ENCODE data around the gene OPCML.

The OPCML gene

DNA sequence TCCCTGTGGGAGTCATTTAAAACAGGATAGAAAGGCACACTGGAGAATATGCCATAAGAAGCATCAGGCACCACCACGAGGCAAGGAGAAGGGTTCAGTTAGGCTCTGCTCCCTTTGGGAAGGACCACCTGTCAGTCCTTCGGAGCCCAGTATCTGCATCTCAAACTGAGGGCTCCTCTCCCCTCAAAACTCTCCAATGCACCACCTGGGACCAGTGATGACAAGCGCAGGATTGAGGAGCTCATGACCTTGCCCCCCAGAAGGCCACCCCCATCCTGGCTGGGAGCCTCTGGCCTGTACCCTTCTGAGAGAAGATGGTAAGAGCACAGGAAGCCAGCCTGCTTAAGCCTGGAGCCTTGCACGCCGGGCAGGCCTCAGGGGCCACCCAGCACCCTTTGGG is 39.4 kb downstream of the OPCML start:
- Histone ChIP-seq H3K9me3 (ENCODE audit: control insufficient read depth, low read length) (no peaks in the 10 kb centered on the region), H3K4me1 (ENCODE audit: control insufficient read depth, insufficient read depth, low read length) (no peaks in the 10 kb centered on the region), H3K27me3 (ENCODE audit: control insufficient read depth, insufficient read depth, low read length, poor library complexity, severe bottlenecking) (no peaks in the 10 kb centered on the region), H3K4me3 (ENCODE audit: insufficient read depth, low read depth, low read length) (no peak overlapping the region), H3K27ac (ENCODE audit: insufficient read depth, low read depth, low read length, poor library complexity, severe bottlenecking) (no peak overlapping the region), H3K36me3 (ENCODE audit: control insufficient read depth, insufficient read depth, low read length) (no peaks in the 10 kb centered on the region)
- 73 to 74% methylated on average over 5 of the region's 5 CpGs for WGBS, 2 experiments

DNA sequence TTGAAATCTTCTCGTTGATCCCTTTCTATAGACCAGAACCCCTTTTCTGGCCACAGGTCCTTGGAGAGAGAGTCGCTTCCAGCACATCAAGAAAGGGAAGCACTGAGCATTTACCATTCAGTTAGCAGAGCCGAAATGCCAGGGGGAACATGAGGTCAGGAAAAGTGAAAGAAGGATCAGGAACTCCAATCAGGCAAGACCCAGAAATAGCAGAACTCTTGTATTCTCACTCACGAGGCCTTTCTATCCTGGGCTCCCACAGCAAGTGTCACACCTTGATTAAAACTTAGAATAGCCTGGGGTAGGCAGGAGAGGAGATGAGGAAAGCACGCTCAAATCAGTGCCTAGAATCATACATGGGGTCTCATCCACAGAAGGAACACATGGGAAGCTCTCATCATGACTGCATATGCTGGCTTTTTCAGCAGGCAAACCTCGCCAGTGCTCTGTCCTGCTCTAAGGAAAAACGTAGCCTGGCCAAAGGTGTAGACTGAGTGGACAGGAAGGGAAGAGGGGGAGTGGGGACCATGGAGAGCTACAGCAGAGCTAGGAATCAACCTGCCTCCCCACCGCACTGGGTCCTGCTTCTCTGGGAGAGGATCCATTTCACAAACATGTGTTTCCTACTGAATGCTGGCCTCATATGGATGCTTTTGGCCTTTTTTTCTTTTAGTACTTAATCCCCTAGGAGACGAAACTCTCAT is 40.5 kb downstream of the OPCML start:
- H3K4me3 ChIP-seq (ENCODE audit: insufficient read depth, low read depth, low read length), result no peak overlapping the region
- no peaks in the 10 kb centered on the region for H3K4me1 ChIP-seq (ENCODE audit: control insufficient read depth, insufficient read depth, low read length)
- 84 to 87% methylated on average over 9 of the region's 9 CpGs for WGBS, 2 experiments
- no peaks in the 10 kb centered on the region for H3K9me3 ChIP-seq (ENCODE audit: control insufficient read depth, low read length)
- H3K36me3 ChIP-seq (ENCODE audit: control insufficient read depth, insufficient read depth, low read length), result no peaks in the 10 kb centered on the region
- no peak overlapping the region for H3K27ac ChIP-seq (ENCODE audit: insufficient read depth, low read depth, low read length, poor library complexity, severe bottlenecking)
- H3K27me3 ChIP-seq (ENCODE audit: control insufficient read depth, insufficient read depth, low read length, poor library complexity, severe bottlenecking), result no peaks in the 10 kb centered on the region

DNA sequence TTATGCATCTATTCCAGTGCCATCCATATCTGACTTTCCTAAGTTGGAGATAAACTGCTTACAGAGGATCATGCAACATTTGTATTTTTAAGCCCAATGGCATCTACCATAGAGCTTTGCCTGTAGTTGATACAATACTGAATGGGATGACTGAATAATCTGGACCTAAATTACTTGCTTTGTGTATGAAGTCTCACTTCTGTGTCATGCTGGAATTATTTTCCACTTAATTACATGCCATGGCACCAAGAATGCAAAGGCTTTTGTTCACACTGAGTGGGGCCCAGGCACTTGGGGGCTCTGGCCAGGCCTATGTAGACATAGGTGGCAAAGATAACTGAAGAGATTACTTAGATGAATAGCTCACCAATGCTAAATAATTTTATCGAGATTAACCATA is 51.6 kb downstream of the OPCML start:
- Histone ChIP-seq H3K27me3 (ENCODE audit: control insufficient read depth, insufficient read depth, low read length, poor library complexity, severe bottlenecking) (no peaks in the 10 kb centered on the region), H3K4me1 (ENCODE audit: control insufficient read depth, insufficient read depth, low read length) (no peaks in the 10 kb centered on the region), H3K36me3 (ENCODE audit: control insufficient read depth, insufficient read depth, low read length) (no peaks in the 10 kb centered on the region), H3K9me3 (ENCODE audit: control insufficient read depth, low read length) (no peaks in the 10 kb centered on the region), H3K27ac (ENCODE audit: insufficient read depth, low read depth, low read length, poor library complexity, severe bottlenecking) (no peak overlapping the region), H3K4me3 (ENCODE audit: insufficient read depth, low read depth, low read length) (no peak overlapping the region)
- WGBS, 2 experiments, result 100% methylated on average over 1 of the region's 1 CpG

DNA sequence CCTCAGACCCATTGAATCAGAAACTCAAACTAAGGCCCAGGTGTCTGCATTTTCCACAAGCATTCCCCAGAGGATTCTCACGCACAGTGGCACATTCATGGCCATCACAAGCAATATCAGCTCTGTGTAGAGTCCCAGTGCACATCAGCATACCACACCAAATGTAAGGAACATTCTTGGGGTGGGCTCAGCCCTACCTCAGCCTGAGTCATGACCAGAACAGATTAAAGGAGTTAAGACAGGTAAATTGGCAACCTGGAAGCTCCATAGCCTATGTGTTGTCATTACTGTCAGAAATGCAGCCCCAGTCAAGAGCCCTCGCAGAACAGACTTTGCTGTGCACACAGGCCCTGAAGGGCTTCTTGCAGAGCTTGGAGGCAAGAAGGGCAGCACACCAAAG is 53.1 kb downstream of the OPCML start:
- Histone ChIP-seq H3K4me1 (ENCODE audit: control insufficient read depth, insufficient read depth, low read length) (no peaks in the 10 kb centered on the region), H3K36me3 (ENCODE audit: control insufficient read depth, insufficient read depth, low read length) (no peaks in the 10 kb centered on the region), H3K4me3 (ENCODE audit: insufficient read depth, low read depth, low read length) (no peak overlapping the region), H3K27ac (ENCODE audit: insufficient read depth, low read depth, low read length, poor library complexity, severe bottlenecking) (no peak overlapping the region), H3K27me3 (ENCODE audit: control insufficient read depth, insufficient read depth, low read length, poor library complexity, severe bottlenecking) (no peaks in the 10 kb centered on the region), H3K9me3 (ENCODE audit: control insufficient read depth, low read length) (no peaks in the 10 kb centered on the region)
- 96 to 97% methylated on average over 2 of the region's 2 CpGs for WGBS, 2 experiments

DNA sequence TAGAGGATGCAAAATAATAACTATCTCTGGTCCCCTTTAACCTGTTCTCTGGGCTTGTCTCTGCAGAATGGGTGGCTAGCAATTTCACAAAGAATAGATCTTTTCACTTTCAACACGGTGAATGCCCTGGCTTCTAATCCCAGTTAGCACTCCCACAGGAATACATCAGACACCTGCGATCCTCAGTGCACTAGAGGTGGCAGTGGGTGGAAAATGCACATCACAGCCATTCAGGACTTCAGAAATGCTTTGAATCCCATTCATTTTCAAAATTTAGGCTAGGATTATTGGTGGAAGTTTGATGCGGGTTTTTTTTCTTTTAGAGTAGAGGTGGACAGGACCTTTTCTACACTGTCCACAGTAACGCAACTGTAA is 55.1 kb downstream of the OPCML start:
- H3K9me3 ChIP-seq (ENCODE audit: control insufficient read depth, low read length), result no peaks in the 10 kb centered on the region
- no peaks in the 10 kb centered on the region for H3K4me1 ChIP-seq (ENCODE audit: control insufficient read depth, insufficient read depth, low read length)
- no peak overlapping the region for H3K27ac ChIP-seq (ENCODE audit: insufficient read depth, low read depth, low read length, poor library complexity, severe bottlenecking)
- H3K27me3 ChIP-seq (ENCODE audit: control insufficient read depth, insufficient read depth, low read length, poor library complexity, severe bottlenecking), result no peaks in the 10 kb centered on the region
- H3K36me3 ChIP-seq (ENCODE audit: control insufficient read depth, insufficient read depth, low read length), result no peaks in the 10 kb centered on the region
- 94 to 96% methylated on average over 4 of the region's 4 CpGs for WGBS, 2 experiments
- no peak overlapping the region for H3K4me3 ChIP-seq (ENCODE audit: insufficient read depth, low read depth, low read length)

DNA sequence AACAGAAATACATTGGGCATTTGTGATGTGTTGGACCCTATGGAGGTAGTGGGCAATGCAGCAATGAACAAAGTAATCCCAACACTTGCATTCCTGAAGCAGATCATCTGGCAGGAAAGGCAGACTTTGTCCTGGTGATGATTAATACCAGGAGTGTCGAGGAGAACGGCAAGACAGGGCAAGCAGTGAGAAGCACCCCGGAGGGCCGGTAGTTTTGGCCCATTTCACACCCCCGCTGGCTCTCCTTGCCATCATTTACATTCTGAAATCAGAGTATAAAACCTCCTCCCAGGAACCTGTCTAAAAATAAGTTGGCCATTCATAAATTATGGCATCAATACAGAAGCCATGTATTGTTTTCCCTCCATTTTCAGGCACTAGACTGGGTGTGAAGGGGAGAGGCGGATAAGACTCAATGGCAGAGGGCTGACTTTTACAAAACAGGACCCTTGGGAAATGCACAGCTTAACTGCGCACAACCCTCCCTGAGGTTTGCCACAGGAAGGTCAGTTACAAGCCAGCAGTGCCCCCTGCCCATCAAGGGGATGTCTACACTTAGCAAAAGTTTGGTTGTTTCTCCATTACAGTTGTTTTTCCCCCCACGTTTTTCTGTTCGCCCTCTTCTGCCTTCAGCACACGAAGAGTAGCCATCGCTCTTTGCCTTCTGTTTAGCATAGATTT is 55.6 kb downstream of the OPCML start:
- no peaks in the 10 kb centered on the region for H3K4me1 ChIP-seq (ENCODE audit: control insufficient read depth, insufficient read depth, low read length)
- H3K4me3 ChIP-seq (ENCODE audit: insufficient read depth, low read depth, low read length), result no peak overlapping the region
- WGBS, 2 experiments, result 81 to 87% methylated on average over 11 of the region's 11 CpGs
- no peaks in the 10 kb centered on the region for H3K27me3 ChIP-seq (ENCODE audit: control insufficient read depth, insufficient read depth, low read length, poor library complexity, severe bottlenecking)
- H3K36me3 ChIP-seq (ENCODE audit: control insufficient read depth, insufficient read depth, low read length), result no peaks in the 10 kb centered on the region
- no peak overlapping the region for H3K27ac ChIP-seq (ENCODE audit: insufficient read depth, low read depth, low read length, poor library complexity, severe bottlenecking)
- no peaks in the 10 kb centered on the region for H3K9me3 ChIP-seq (ENCODE audit: control insufficient read depth, low read length)

DNA sequence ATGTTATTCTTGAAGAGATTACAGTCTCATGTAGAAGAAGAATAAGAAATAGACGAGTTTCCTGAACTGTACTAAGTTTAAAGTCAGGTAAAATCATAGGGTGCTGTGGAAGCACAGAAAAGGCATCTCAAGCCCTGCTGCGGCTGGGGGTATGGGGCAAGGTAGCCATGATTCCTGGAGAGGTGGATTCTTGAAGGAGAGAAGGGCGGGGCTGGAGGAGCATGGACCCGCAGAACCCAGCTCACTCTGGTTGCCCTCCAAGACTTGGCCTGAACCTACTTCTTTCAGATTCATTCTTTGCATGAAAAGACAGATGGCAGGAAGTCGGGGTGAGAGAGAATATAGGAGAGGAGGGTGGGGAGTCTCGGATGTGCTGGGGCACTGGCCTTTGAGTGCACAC is 57.8 kb downstream of the OPCML start:
- H3K9me3 ChIP-seq (ENCODE audit: control insufficient read depth, low read length), result no peaks in the 10 kb centered on the region
- no peak overlapping the region for H3K4me3 ChIP-seq (ENCODE audit: insufficient read depth, low read depth, low read length)
- 91 to 94% methylated on average over 6 of the region's 6 CpGs for WGBS, 2 experiments
- no peaks in the 10 kb centered on the region for H3K36me3 ChIP-seq (ENCODE audit: control insufficient read depth, insufficient read depth, low read length)
- no peaks in the 10 kb centered on the region for H3K27me3 ChIP-seq (ENCODE audit: control insufficient read depth, insufficient read depth, low read length, poor library complexity, severe bottlenecking)
- H3K4me1 ChIP-seq (ENCODE audit: control insufficient read depth, insufficient read depth, low read length), result peaks cover 6% of the 10 kb centered on the region
- H3K27ac ChIP-seq (ENCODE audit: insufficient read depth, low read depth, low read length, poor library complexity, severe bottlenecking), result no peak overlapping the region

DNA sequence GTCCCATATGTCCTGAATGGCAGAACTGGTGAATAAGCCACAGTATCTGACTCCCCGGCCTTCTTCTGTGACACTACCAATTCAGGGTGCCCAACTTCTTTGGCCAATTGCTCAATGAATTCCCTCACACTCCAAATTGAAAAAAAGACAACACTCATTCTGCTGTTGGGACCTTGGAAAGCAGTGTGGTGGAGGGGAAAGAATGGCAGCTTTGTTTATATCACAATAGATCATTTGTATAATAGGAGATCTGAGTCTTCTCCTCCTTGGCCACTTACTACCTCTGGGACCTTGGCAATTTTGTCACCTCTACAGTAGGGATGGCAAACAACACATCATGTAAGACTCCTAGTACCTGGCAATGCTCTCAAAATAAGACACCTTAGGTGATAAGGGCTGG is 64.6 kb downstream of the OPCML start:
- Histone ChIP-seq H3K9me3 (ENCODE audit: control insufficient read depth, low read length) (no peaks in the 10 kb centered on the region), H3K27me3 (ENCODE audit: control insufficient read depth, insufficient read depth, low read length, poor library complexity, severe bottlenecking) (no peaks in the 10 kb centered on the region), H3K36me3 (ENCODE audit: control insufficient read depth, insufficient read depth, low read length) (no peaks in the 10 kb centered on the region), H3K4me3 (ENCODE audit: insufficient read depth, low read depth, low read length) (no peak overlapping the region), H3K27ac (ENCODE audit: insufficient read depth, low read depth, low read length, poor library complexity, severe bottlenecking) (no peak overlapping the region), H3K4me1 (ENCODE audit: control insufficient read depth, insufficient read depth, low read length) (peaks cover 6% of the 10 kb centered on the region)
- 91 to 92% methylated on average over 1 of the region's 1 CpG for WGBS, 2 experiments

DNA sequence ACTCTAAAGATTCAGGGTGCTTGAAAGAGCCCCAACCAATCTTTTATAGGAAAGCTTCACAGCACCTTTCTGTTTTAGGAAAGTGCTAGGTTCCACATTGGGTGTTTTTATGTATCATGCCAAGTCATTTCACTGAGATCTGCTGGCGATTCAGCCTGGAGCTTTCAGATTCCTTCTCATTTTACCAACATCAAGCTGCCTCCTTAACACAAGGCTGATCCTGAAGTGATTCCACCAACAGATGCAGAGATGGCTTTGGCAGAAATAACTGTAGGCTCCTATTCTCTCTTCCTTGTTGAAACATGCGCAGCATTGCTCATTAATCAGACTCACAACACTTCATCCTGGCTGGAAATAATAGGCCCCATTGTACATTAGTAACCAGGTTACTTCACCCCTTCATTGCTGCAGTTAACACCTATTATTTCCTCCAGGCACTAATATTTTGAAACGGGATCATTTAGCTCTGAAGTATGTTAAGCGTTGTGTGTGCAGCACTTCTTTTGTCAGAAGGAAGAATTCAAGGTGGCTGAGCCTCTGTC is 89.0 kb downstream of the OPCML start:
- Histone ChIP-seq H3K4me3 (ENCODE audit: insufficient read depth, low read depth, low read length) (no peak overlapping the region), H3K36me3 (ENCODE audit: control insufficient read depth, insufficient read depth, low read length) (no peaks in the 10 kb centered on the region), H3K27ac (ENCODE audit: insufficient read depth, low read depth, low read length, poor library complexity, severe bottlenecking) (no peak overlapping the region), H3K27me3 (ENCODE audit: control insufficient read depth, insufficient read depth, low read length, poor library complexity, severe bottlenecking) (no peaks in the 10 kb centered on the region), H3K4me1 (ENCODE audit: control insufficient read depth, insufficient read depth, low read length) (no peaks in the 10 kb centered on the region), H3K9me3 (ENCODE audit: control insufficient read depth, low read length) (no peaks in the 10 kb centered on the region)
- 87 to 92% methylated on average over 4 of the region's 4 CpGs for WGBS, 2 experiments

DNA sequence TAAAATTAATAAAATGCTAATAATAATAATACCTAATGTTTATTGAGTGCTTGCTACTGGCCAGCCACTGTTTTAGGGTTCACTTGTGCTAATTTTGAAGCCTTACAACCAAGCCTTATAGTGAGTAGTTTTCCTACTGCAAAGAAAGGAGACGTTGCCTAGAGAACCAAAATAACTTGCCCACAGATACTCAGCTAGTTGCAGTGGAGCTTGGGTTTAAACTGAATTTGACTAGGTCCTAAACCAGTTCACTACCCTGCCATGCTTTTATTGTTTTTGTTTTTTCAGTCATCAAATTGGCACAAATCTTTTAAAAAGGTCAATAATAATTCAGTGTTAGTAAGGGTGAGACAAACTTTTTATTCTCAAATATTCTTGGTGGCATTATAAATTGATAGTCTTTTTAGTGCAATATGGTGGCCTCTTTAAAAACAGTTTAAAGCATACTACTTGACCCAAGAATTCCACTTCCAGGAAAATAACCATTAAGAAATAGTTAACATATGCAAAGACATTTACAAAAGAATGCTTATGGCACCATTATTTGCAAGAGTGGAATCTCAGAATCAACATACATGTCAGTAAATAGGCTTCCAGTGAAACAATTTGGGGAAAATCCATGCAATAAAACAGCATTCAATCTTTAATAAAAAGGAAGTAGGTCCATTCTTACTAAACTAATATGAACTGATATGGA is 90.2 kb downstream of the OPCML start:
- H3K4me1 ChIP-seq (ENCODE audit: control insufficient read depth, insufficient read depth, low read length), result no peaks in the 10 kb centered on the region
- H3K27ac ChIP-seq (ENCODE audit: insufficient read depth, low read depth, low read length, poor library complexity, severe bottlenecking), result no peak overlapping the region
- no peaks in the 10 kb centered on the region for H3K9me3 ChIP-seq (ENCODE audit: control insufficient read depth, low read length)
- WGBS, 2 experiments, result 69 to 72% methylated on average over 1 of the region's 1 CpG
- no peaks in the 10 kb centered on the region for H3K27me3 ChIP-seq (ENCODE audit: control insufficient read depth, insufficient read depth, low read length, poor library complexity, severe bottlenecking)
- no peak overlapping the region for H3K4me3 ChIP-seq (ENCODE audit: insufficient read depth, low read depth, low read length)
- H3K36me3 ChIP-seq (ENCODE audit: control insufficient read depth, insufficient read depth, low read length), result no peaks in the 10 kb centered on the region
